Adipose tissue (tissue), 3 donors: Measurements from ENCODE around the gene NKAPL. TPM values are rescaled to one million over a fixed set of nuclear protein-coding genes. Genes with fewer than 3 reads are reported as not detected.

Experiments
- H3K27ac ChIP-seq: one replicate; pipeline ENCODE4 v1.5.1; 2013; ENCODE audit warnings: low read depth, low read length
- WGBS, 3 donors: extraction: QIAGEN DNeasy Blood & Tissue Kit; methylation state at CpG; one replicate each; pipeline ENCODE4 v1.1.7; 2013; 5-methylcytosine and 5-hydroxymethylcytosine counted together
- polyA plus RNA-seq, 3 donors: library from polyadenylated mRNA; stranded (reverse); fragments of 200-250 nt; gene quantifications; one replicate each; pipeline ENCODE4 v1.2.3, GENCODE V29; 2013
- donor health status: healthy with polysubstance abuse.
- donor health status: Bipolar disorder and iron deficiency.
- donor health status: healthy.

Gene NKAPL
- polyA plus RNA-seq, 3 donors: 1.2 to 3.0 (median 2.4) TPM

- no peak overlapping the region for H3K27ac ChIP-seq
- WGBS, 3 donors: 56 to 95% (median 89%) methylated on average over 1 of the region's 1 CpG
These were observed 19.5 kb upstream of the NKAPL start for GRCh38 chr6:28239636-28240035.

GRCh38 chr6:28240471-28240870, 18.6 kb upstream of the NKAPL start:
- WGBS, 3 donors: 94 to 96% (median 96%) methylated on average over 1 of the region's 1 CpG
- no peak overlapping the region for H3K27ac ChIP-seq

- no peak overlapping the region for H3K27ac ChIP-seq
- WGBS, 3 donors: 91 to 94% (median 92%) methylated on average over 3 of the region's 3 CpGs
These were observed 15.2 kb upstream of the NKAPL start for GRCh38 chr6:28243946-28244345.

GRCh38 chr6:28245206-28245941, 13.7 kb upstream of the NKAPL start:
- no peak overlapping the region for H3K27ac ChIP-seq
- WGBS, 3 donors: 85 to 93% (median 91%) methylated on average over 6 of the region's 6 CpGs

- WGBS, 3 donors: 80 to 95% (median 86%) methylated on average over 1 of the region's 1 CpG
- H3K27ac ChIP-seq: no peak overlapping the region
These were observed 10.2 kb upstream of the NKAPL start for GRCh38 chr6:28248916-28249315.

GRCh38 chr6:28250747-28251146, 8.3 kb upstream of the NKAPL start:
- H3K27ac ChIP-seq: no peak overlapping the region
- 73 to 86% (median 80%) methylated on average over 2 of the region's 2 CpGs for WGBS, 3 donors

GRCh38 chr6:28251661-28252008, 7.5 kb upstream of the NKAPL start:
- H3K27ac ChIP-seq: no peak overlapping the region
- 0% methylated on average over 24 to 25 of the region's 25 CpGs for WGBS, 3 donors

GRCh38 chr6:28252009-28252975, 6.8 kb upstream of the NKAPL start, which contains the start of gene ZKSCAN4:
Gene ZKSCAN4 (minus strand): TSS chr6:28252269. CDS start chr6:28251980, 289 bp downstream.
- no peak within 1 kb of the TSS for H3K27ac ChIP-seq
- 5 to 7% (median 5%) methylated on average over 14 of the region's 14 CpGs for WGBS, 3 donors

GRCh38 chr6:28254121-28254519, 5.0 kb upstream of the NKAPL start:
- WGBS, 3 donors: 63 to 90% (median 83%) methylated on average over 1 of the region's 1 CpG
- H3K27ac ChIP-seq: no peak overlapping the region

GRCh38 chr6:28257042-28257441, 2.1 kb upstream of the NKAPL start:
- H3K27ac ChIP-seq: no peak overlapping the region
- WGBS, 3 donors: 0% methylated on average over 1 of the region's 1 CpG

- 32 to 55% (median 49%) methylated on average over 2 of the region's 2 CpGs for WGBS, 3 donors
- no peak overlapping the region for H3K27ac ChIP-seq
These were observed 4.8 kb downstream of the NKAPL start for GRCh38 chr6:28263922-28264321.

GRCh38 chr6:28264834-28265401, 5.8 kb downstream of the NKAPL start:
- no peak overlapping the region for H3K27ac ChIP-seq
- 58 to 59% (median 58%) methylated on average over 4 of the region's 4 CpGs for WGBS, 3 donors

GRCh38 chr6:28266563-28266961, 7.5 kb downstream of the NKAPL start:
- WGBS, 3 donors: 6 to 12% (median 7%) methylated on average over 5 of the region's 5 CpGs
- no peak overlapping the region for H3K27ac ChIP-seq

- H3K27ac ChIP-seq: no peak within 1 kb of the TSS
- 0 to 1% (median 0%) methylated on average over 32 of the region's 32 CpGs for WGBS, 3 donors
These were observed 8.0 kb downstream of the NKAPL start, which contains the start of gene ZSCAN26 for GRCh38 chr6:28266962-28267694. Gene ZSCAN26 (plus strand): TSS chr6:28267143. CDS start chr6:28271920, 4,777 bp downstream.

GRCh38 chr6:28267695-28268059, 8.6 kb downstream of the NKAPL start:
- no peak overlapping the region for H3K27ac ChIP-seq
- 0 to 7% (median 4%) methylated on average over 1 of the region's 1 CpG for WGBS, 3 donors

GRCh38 chr6:28269492-28269891, 10.4 kb downstream of the NKAPL start:
- no peak overlapping the region for H3K27ac ChIP-seq

GRCh38 chr6:28274888-28275287, 15.8 kb downstream of the NKAPL start:
- no peak overlapping the region for H3K27ac ChIP-seq

GRCh38 chr6:28277746-28278145, 18.6 kb downstream of the NKAPL start:
- H3K27ac ChIP-seq: no peak overlapping the region
- 70 to 73% (median 71%) methylated on average over 3 of the region's 3 CpGs for WGBS, 3 donors
